ENCODE data around the gene PHYKPL.
"Not testable (repeated sequence)": the region's sequence is repeated elsewhere in the genome, so short reads cannot be mapped to it uniquely, and the experiment has no call there.

Gene PHYKPL

GRCh38 chr5:178238711-178239592 lies 6.3 kb upstream of the PHYKPL start:
- peak; percentile 46 to 48 for DNase-seq

GRCh38 chr5:178238313-178238635 lies 5.7 kb upstream of the PHYKPL start:
- no peak for DNase-seq

- no peak for DNase-seq
Measured at GRCh38 chr5:178237431-178238312, 5.1 kb upstream of the PHYKPL start.

GRCh38 chr5:178236679-178237078 lies 4.1 kb upstream of the PHYKPL start:
- DNase-seq = no peak

- no peak for DNase-seq
Measured at GRCh38 chr5:178236126-178236525, 3.5 kb upstream of the PHYKPL start.

- DNase-seq = no peak
Measured at GRCh38 chr5:178235588-178235974, 3.0 kb upstream of the PHYKPL start.

GRCh38 chr5:178234750-178235587 lies 2.4 kb upstream of the PHYKPL start:
- DNase-seq = peak; percentile 62 to 74

GRCh38 chr5:178234121-178234749 lies 1.6 kb upstream of the PHYKPL start:
- DNase-seq = no peak

GRCh38 chr5:178232920-178233429 lies 373 bp upstream of the PHYKPL start:
- DNase-seq = no peak

GRCh38 chr5:178231539-178232123 lies 971 bp downstream of the PHYKPL start:
- DNase-seq = no peak

GRCh38 chr5:178230879-178231538 lies 1.6 kb downstream of the PHYKPL start:
- DNase-seq = no peak

GRCh38 chr5:178229861-178230260 lies 2.7 kb downstream of the PHYKPL start:
- no peak for DNase-seq

- not testable (repeated sequence) for DNase-seq
Measured at GRCh38 chr5:178229111-178229510, 3.5 kb downstream of the PHYKPL start.

GRCh38 chr5:178228609-178229008 lies 4.0 kb downstream of the PHYKPL start:
- no peak for DNase-seq

GRCh38 chr5:178227929-178228328 lies 4.7 kb downstream of the PHYKPL start:
- DNase-seq = no peak

GRCh38 chr5:178227138-178227659 lies 5.4 kb downstream of the PHYKPL start:
- no peak for DNase-seq

GRCh38 chr5:178225174-178225573 lies 7.4 kb downstream of the PHYKPL start:
- DNase-seq = no peak

- DNase-seq = no peak
Measured at GRCh38 chr5:178224403-178224802, 8.2 kb downstream of the PHYKPL start.

GRCh38 chr5:178223828-178224335 lies 8.7 kb downstream of the PHYKPL start:
- no peak for DNase-seq

GRCh38 chr5:178223196-178223773 lies 9.3 kb downstream of the PHYKPL start:
- no peak for DNase-seq

All from CD4-positive, alpha-beta T cell treated with Interleukin-4 for 1 hour (primary cell).